Measurements from ENCODE around the gene SLC17A3.

Gene SLC17A3

DNA sequence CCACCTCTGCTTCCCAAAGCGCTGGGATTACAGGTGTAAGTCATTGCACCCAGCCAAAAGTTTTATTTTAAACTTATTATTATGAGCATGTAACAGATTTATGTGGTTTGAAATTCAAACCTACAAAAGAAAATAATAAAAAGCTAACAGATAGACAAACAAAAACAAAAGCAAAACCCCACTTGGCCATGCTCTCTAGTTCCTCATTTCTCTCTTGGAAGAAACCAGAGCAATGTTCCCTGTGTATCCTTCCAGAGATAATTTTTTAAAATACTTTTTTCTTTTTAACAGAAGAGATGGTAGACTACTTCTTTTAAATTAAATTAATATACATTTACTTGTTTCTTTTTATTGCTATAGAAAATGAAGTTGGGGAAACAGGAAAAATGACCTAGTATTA, 28.0 kb upstream of the SLC17A3 start:
- no peak overlapping the region for H3K4me3 ChIP-seq (ENCODE audit: low read length)
- no peaks in the 10 kb centered on the region for H3K27me3 ChIP-seq (ENCODE audit: control insufficient read depth, insufficient read depth, low read length)
- no peaks in the 10 kb centered on the region for H3K36me3 ChIP-seq (ENCODE audit: control insufficient read depth, insufficient read depth, low read length)
- H3K9ac ChIP-seq (ENCODE audit: low read length), result no peak overlapping the region
- no peaks in the 10 kb centered on the region for H3K4me1 ChIP-seq (ENCODE audit: control insufficient read depth, insufficient read depth, low read length)
- no peak overlapping the region for H3K27ac ChIP-seq (ENCODE audit: low read depth, low read length)

DNA sequence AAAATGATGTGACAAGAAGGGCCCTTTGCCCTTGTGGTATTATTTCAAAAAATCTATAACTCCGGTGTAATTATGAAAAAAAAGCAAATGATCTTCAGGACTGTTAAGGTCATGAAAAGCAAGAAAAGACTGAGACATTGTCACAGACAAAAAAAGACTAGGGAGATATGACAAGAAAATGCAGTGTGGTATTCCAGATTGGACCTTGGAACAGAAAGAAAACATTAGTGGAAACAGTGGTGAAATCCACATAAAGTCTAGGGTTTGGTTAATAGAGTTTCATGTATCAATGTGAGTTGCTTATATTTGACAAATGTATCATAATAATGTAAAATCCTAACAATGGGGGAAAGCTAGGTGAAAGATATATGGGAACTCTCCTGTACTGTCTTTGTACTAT, 26.8 kb upstream of the SLC17A3 start:
- Histone ChIP-seq H3K4me3 (ENCODE audit: low read length) (no peak overlapping the region), H3K4me1 (ENCODE audit: control insufficient read depth, insufficient read depth, low read length) (no peaks in the 10 kb centered on the region), H3K27me3 (ENCODE audit: control insufficient read depth, insufficient read depth, low read length) (no peaks in the 10 kb centered on the region), H3K9ac (ENCODE audit: low read length) (no peak overlapping the region), H3K27ac (ENCODE audit: low read depth, low read length) (no peak overlapping the region), H3K36me3 (ENCODE audit: control insufficient read depth, insufficient read depth, low read length) (no peaks in the 10 kb centered on the region)

DNA sequence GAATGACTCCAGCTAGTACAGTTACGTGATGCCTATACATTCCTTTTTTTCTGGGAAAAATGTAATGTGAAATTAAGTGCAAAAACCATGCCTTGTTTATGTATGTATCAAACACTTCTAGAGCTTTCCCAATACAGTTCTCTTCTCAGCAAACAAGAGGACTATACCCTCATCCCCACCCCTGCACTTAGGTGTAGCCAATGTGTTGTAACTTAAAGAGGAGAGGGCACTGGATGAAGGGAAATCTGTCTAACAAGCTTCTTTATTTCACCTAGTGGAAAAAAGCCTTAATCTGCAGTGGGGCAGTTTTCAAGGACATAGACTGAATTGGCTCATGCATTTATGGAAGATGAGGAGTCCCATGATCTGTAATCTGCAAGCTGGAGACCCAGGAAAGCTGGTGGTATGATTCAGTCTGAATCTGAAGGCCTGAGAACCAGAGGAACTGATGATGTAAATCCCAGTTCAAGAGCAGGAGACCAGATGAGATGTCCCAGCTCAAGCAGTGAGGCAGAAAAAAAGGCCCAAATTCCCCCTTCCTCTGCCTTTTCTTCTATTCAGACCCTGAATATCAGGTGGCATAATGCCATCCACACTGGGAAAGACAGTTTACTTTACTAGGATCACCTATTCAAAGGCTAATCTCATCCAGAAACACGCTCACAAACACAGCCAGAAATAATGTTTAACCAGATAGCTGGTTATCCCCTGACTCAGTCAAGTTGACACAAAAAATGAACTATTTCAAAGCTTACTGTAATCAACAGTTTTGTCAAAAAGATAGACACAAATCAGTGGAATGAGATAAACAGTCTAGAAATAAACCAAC, 25.8 kb upstream of the SLC17A3 start:
- Histone ChIP-seq H3K9ac (ENCODE audit: low read length) (no peak overlapping the region), H3K4me1 (ENCODE audit: control insufficient read depth, insufficient read depth, low read length) (no peaks in the 10 kb centered on the region), H3K36me3 (ENCODE audit: control insufficient read depth, insufficient read depth, low read length) (no peaks in the 10 kb centered on the region), H3K27ac (ENCODE audit: low read depth, low read length) (no peak overlapping the region), H3K27me3 (ENCODE audit: control insufficient read depth, insufficient read depth, low read length) (no peaks in the 10 kb centered on the region), H3K4me3 (ENCODE audit: low read length) (no peak overlapping the region)

DNA sequence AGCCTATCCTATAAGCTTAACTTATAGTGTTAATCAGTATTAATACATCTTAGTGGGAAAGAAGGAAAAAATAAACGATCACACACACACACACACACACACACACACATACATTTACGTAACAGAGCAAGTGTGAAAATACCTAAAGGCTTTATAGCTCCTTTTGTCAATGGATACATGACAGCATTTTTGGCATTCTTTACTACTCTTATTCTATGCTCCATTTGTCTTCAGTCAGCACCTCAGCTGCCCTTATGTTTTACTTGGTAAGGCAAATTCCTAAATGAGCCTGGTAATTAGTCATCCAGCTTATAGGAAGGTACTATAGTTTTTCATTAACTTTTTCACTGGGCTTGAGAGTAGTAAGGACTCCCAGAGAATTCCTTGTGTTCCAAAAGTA, 25.1 kb upstream of the SLC17A3 start:
- Histone ChIP-seq H3K9ac (ENCODE audit: low read length) (no peak overlapping the region), H3K36me3 (ENCODE audit: control insufficient read depth, insufficient read depth, low read length) (no peaks in the 10 kb centered on the region), H3K4me3 (ENCODE audit: low read length) (no peak overlapping the region), H3K27me3 (ENCODE audit: control insufficient read depth, insufficient read depth, low read length) (no peaks in the 10 kb centered on the region), H3K27ac (ENCODE audit: low read depth, low read length) (no peak overlapping the region), H3K4me1 (ENCODE audit: control insufficient read depth, insufficient read depth, low read length) (no peaks in the 10 kb centered on the region)

DNA sequence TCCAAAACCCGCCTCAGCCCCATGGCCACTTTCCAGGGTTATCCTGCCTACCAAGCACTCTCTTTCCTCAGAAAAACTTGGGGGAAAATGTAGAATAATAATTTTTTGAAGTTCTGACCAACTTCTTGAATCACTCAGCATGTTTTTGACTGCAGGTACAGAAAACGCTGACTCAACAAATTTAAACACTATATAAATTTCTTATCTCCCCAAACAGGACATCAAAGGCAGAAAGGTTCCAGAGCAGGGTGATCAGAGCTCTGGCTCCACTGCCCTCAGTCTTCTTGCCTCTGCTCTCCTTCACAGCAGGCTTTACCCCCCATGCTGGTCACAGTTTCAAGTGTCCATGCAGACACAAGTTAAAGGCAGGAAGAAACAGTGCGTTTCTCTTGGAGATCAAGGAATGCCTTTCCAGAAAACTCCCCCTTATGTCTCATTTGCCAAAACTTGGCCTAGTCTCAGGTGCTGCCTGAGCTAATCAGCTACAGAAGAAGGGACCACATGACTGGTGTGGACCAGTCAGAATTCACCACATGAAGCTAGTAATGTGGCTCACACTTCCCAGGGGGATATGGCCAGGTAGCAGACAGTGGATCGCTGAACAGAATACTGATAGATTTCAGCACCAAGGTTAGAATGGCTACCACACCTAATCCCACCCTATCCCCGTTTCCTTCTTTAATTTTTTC, 24.4 kb upstream of the SLC17A3 start:
- H3K27me3 ChIP-seq (ENCODE audit: control insufficient read depth, insufficient read depth, low read length), result no peaks in the 10 kb centered on the region
- no peaks in the 10 kb centered on the region for H3K36me3 ChIP-seq (ENCODE audit: control insufficient read depth, insufficient read depth, low read length)
- no peaks in the 10 kb centered on the region for H3K4me1 ChIP-seq (ENCODE audit: control insufficient read depth, insufficient read depth, low read length)
- no peak overlapping the region for H3K4me3 ChIP-seq (ENCODE audit: low read length)
- no peak overlapping the region for H3K9ac ChIP-seq (ENCODE audit: low read length)
- H3K27ac ChIP-seq (ENCODE audit: low read depth, low read length), result no peak overlapping the region

DNA sequence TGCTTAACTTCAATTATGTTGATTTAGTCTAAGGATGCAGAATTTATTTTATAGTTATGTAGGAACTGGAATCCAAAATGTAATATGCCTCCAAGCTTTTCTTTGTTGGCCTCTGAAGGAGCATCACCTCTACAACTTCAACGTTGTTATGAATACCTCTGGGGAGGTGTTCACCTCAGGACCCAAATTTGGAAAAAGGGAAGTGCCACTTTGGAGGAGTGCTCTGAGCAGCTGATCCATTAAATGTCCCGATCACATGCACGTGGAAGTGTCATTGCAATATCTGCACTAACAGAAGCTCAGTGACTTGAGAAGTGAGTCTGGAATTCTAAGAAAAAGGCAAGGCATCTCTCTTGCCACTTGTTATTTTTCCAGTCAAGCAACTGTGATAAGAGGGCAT, 22.2 kb upstream of the SLC17A3 start:
- no peak overlapping the region for H3K4me3 ChIP-seq (ENCODE audit: low read length)
- no peaks in the 10 kb centered on the region for H3K36me3 ChIP-seq (ENCODE audit: control insufficient read depth, insufficient read depth, low read length)
- H3K27ac ChIP-seq (ENCODE audit: low read depth, low read length), result no peak overlapping the region
- H3K9ac ChIP-seq (ENCODE audit: low read length), result no peak overlapping the region
- no peaks in the 10 kb centered on the region for H3K27me3 ChIP-seq (ENCODE audit: control insufficient read depth, insufficient read depth, low read length)
- H3K4me1 ChIP-seq (ENCODE audit: control insufficient read depth, insufficient read depth, low read length), result no peaks in the 10 kb centered on the region

DNA sequence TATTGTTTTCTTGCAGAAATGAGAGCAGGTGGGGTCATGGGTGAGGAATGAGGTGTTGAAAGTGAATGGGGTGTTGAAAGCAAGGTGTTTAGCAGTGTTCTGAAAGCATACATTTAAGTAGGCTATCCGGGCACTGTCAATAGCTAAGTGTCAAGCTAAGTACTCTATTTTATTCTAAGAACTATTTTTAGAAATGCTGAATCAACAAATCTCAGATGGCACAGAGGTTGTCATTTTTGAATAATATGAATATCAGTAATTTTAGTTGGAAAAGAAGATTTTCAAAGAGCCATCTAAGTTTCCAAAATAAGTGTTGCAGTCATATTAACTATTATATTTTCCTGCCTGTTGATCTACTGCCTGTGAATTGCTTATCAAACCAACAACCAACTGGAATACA, 21.7 kb upstream of the SLC17A3 start:
- H3K36me3 ChIP-seq (ENCODE audit: control insufficient read depth, insufficient read depth, low read length), result no peaks in the 10 kb centered on the region
- H3K4me1 ChIP-seq (ENCODE audit: control insufficient read depth, insufficient read depth, low read length), result no peaks in the 10 kb centered on the region
- H3K9ac ChIP-seq (ENCODE audit: low read length), result no peak overlapping the region

DNA sequence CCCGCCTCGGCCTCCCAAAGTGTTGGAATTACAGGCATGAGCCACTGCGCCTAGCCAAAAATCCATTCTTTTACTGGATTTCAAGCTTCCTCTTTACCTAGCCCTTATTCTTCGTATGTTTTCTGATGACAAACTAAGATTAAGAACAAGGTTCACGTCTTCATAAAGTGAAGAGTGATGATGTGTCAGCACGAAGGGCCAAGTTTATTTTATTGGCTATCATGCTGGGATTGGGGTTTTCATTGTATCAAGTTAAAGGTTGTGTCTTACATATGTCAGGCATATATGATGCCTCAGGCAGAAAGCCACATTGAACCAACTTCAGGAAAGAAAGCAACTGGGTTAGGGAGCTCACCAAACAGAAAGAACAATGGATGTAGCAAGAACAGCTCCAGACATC, 19.7 kb upstream of the SLC17A3 start:
- Histone ChIP-seq H3K27ac (ENCODE audit: low read depth, low read length) (no peak overlapping the region), H3K36me3 (ENCODE audit: control insufficient read depth, insufficient read depth, low read length) (no peaks in the 10 kb centered on the region), H3K4me1 (ENCODE audit: control insufficient read depth, insufficient read depth, low read length) (no peaks in the 10 kb centered on the region), H3K4me3 (ENCODE audit: low read length) (no peak overlapping the region), H3K9ac (ENCODE audit: low read length) (no peak overlapping the region), H3K27me3 (ENCODE audit: control insufficient read depth, insufficient read depth, low read length) (no peaks in the 10 kb centered on the region)

More for the DNA sequence above, 21.7 kb upstream of the SLC17A3 start:
- no peak overlapping the region for H3K4me3 ChIP-seq (ENCODE audit: low read length)
- no peaks in the 10 kb centered on the region for H3K27me3 ChIP-seq (ENCODE audit: control insufficient read depth, insufficient read depth, low read length)
- H3K27ac ChIP-seq (ENCODE audit: low read depth, low read length), result no peak overlapping the region

DNA sequence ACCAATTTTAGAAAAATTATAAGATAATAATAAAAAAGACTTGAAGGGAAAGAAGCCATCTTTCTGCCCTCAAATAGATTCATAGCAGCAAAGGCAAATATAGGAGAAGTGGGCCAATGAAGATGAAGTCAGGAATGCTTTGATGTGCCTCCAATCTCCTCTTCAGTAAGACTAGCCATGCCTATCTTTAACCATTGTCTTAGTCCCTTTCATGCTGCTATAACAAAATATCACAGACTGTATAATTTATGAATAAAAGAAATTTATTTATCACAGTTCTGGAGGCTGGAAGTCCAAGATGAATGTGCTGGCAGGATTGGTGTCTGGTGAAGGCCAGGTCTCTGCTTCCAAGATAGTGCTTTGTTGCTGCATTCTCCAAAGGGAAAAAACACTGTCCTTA, 18.8 kb upstream of the SLC17A3 start:
- no peaks in the 10 kb centered on the region for H3K27me3 ChIP-seq (ENCODE audit: control insufficient read depth, insufficient read depth, low read length)
- H3K4me3 ChIP-seq (ENCODE audit: low read length), result no peak overlapping the region
- no peak overlapping the region for H3K27ac ChIP-seq (ENCODE audit: low read depth, low read length)
- no peak overlapping the region for H3K9ac ChIP-seq (ENCODE audit: low read length)
- no peaks in the 10 kb centered on the region for H3K36me3 ChIP-seq (ENCODE audit: control insufficient read depth, insufficient read depth, low read length)
- H3K4me1 ChIP-seq (ENCODE audit: control insufficient read depth, insufficient read depth, low read length), result no peaks in the 10 kb centered on the region

DNA sequence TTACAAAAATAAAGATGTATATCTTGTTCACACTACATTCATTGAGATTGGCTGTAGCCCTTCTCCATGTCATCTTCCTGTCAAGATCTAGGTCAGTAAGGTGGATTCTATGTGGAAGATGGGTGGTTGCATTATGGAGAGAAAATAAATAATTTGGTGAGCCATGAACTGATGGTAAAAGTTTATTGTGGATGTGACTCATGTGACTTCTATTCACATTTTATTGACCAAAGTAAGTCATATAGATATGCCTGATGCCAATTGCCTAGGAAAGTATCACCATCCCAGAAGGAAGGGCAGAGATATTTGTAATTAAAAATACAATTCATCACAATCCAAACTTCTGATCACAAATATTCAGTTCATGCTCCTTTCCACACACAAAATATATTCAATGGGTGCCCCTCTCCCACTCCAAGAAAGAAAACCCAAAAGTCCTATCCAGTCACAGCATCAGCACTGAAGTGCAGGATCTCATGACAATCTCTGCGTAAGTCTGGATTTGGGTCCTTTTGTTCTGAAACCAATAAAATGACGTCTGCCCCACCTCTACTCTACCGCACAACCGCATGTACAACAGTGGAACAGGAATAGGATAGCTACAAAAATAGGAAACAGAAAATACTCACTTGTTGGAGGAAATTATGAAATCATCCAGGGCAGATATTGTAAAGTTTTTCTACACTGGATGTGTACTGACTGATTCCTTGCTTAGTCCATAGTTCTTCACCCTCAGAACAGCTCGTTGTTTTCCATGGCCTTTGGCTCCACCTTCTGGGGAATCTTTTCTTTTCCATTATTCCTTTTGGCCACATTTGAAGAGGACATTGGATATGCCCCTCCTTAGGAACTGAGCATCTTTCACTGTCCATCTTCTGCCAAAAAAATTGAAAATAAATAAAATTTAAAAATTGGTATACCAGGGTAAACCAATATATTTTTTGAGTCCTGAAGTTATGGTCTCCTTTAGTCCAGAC, 16.1 kb upstream of the SLC17A3 start:
- no peak overlapping the region for H3K27ac ChIP-seq (ENCODE audit: low read depth, low read length)
- no peaks in the 10 kb centered on the region for H3K36me3 ChIP-seq (ENCODE audit: control insufficient read depth, insufficient read depth, low read length)
- no peaks in the 10 kb centered on the region for H3K27me3 ChIP-seq (ENCODE audit: control insufficient read depth, insufficient read depth, low read length)
- H3K9ac ChIP-seq (ENCODE audit: low read length), result no peak overlapping the region
- no peaks in the 10 kb centered on the region for H3K4me1 ChIP-seq (ENCODE audit: control insufficient read depth, insufficient read depth, low read length)
- H3K4me3 ChIP-seq (ENCODE audit: low read length), result no peak overlapping the region

DNA sequence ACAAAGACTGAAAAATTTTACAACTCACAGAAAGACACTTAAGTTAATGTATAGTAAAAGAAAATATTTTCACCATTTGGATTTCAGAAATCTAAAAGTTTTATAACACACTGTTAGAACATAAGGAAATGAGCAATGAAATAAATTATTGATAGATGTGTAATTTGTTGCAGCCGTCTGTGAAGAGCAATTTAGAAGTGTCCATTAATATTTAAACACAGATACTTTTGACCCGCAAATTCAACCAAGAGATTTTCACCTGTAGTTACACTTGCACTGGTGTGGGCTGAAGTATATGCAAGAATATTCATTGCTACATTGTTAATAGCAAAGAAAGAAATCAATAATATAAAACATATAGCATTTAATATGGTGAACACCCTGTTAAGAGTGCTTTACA, 14.6 kb upstream of the SLC17A3 start:
- Histone ChIP-seq H3K36me3 (ENCODE audit: control insufficient read depth, insufficient read depth, low read length) (no peaks in the 10 kb centered on the region), H3K4me3 (ENCODE audit: low read length) (no peak overlapping the region), H3K4me1 (ENCODE audit: control insufficient read depth, insufficient read depth, low read length) (no peaks in the 10 kb centered on the region), H3K27me3 (ENCODE audit: control insufficient read depth, insufficient read depth, low read length) (no peaks in the 10 kb centered on the region), H3K27ac (ENCODE audit: low read depth, low read length) (no peak overlapping the region), H3K9ac (ENCODE audit: low read length) (no peak overlapping the region)

DNA sequence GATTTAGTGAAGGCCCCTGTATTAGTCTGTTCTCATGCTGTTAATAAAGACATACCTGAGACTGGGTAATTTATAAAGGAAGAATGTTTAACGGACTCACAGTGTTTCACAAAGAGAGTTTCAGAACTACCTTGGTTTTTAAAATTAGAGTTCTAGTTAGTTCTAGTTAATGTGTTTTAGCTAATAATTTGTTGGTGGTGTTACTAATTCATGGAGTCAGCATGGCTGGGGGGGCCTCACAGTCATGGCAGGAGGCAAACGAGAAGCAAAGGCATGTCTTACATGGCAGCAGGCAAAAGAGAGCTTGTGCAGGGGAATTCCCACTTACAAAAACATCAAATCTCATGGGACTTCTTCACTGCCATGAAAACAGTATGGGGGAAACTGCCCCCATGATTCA, 12.0 kb upstream of the SLC17A3 start:
- no peak overlapping the region for H3K9ac ChIP-seq (ENCODE audit: low read length)
- no peaks in the 10 kb centered on the region for H3K4me1 ChIP-seq (ENCODE audit: control insufficient read depth, insufficient read depth, low read length)
- no peaks in the 10 kb centered on the region for H3K27me3 ChIP-seq (ENCODE audit: control insufficient read depth, insufficient read depth, low read length)
- no peak overlapping the region for H3K4me3 ChIP-seq (ENCODE audit: low read length)
- no peaks in the 10 kb centered on the region for H3K36me3 ChIP-seq (ENCODE audit: control insufficient read depth, insufficient read depth, low read length)
- H3K27ac ChIP-seq (ENCODE audit: low read depth, low read length), result no peak overlapping the region

All from rectal smooth muscle tissue (tissue), 1 donor.